ENCODE results near the gene ARMC7.

The ARMC7 gene

DNA sequence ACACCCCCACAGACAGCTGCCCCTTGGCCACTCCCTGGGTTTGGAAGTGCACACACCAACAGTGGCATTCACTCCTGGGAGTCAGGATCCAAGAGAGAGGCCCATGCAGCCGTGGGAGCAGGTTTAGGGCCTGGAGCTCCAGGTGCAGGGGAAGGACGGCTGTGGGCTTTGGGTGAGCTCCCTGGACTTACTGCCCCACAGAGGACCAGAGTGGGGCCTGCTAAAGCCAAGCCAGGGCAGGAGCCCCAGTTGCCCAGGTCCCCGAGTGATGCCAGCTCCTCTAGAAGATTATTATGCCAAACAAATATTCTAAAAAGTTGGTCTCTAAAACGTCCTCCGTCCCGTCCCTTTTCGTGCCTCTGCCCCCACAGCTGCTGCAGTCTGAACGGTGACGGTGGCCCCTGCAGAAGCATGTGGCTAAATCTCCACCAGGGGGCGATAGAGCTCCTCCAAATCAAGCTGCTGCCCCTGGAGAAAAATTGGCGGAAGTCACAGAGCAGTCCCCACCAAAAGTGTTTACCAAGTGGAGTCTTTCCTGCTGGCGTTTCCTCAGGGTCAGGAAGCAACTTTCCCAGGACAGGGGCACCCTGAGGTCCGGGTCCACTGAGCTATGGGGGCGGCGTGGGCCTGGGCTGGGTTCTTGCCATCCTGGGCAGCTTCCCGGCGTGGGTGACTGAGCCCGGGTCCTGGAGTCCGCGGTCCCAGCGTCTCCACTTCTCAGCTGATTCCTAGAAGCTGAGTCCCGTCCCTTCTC is 4.2 kb downstream of the ARMC7 start:
- TF ChIP-seq, protein P1, sequence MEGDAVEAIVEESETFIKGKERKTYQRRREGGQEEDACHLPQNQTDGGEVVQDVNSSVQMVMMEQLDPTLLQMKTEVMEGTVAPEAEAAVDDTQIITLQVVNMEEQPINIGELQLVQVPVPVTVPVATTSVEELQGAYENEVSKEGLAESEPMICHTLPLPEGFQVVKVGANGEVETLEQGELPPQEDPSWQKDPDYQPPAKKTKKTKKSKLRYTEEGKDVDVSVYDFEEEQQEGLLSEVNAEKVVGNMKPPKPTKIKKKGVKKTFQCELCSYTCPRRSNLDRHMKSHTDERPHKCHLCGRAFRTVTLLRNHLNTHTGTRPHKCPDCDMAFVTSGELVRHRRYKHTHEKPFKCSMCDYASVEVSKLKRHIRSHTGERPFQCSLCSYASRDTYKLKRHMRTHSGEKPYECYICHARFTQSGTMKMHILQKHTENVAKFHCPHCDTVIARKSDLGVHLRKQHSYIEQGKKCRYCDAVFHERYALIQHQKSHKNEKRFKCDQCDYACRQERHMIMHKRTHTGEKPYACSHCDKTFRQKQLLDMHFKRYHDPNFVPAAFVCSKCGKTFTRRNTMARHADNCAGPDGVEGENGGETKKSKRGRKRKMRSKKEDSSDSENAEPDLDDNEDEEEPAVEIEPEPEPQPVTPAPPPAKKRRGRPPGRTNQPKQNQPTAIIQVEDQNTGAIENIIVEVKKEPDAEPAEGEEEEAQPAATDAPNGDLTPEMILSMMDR (conservative IDR thresholded peaks at IDR 0.05; ENCODE audit: low read length), result peak; percentile 88
- DNase-seq (ENCODE audit: low read depth), result peak; percentile 88
- H3K4me3 ChIP-seq (ENCODE audit: low read length), result peak overlapping the region; percentile 68

DNA sequence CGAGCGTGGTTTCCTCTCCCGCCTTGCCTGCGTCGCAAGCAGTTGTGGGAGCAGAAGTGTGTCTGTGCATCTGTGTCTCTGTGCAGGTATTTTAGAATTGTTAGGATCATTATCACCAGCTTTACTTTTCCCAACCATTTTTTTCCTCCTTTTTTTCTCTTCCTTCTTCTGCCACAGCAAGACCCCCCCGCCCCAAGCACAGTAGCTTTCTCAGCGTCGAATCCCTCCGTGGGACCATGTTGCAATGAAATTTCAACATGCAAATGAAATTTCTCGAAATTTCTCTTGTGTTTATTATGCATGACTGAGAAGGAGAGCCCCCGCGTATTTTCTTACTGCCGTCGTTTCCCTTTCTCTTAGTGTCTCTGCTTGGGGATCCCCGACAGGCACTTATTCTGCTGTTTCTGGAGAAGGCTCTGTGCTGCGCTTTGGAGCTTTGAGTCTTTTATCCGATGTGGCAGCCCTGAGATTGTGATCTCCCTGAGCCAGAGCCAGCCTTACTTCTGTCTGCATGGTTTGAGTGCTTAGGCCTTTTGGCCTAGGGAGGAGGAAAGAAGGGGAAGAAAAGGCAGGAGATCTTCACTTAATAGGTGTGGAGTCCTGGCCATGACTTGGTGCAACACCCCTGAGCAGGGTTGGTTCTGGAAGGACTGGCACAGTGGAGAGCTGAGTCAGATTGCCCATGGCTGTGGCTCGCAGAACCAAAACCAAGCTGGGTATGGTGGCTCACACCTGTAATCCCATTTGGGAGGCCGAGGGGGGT is 5.0 kb downstream of the ARMC7 start:
- DNase-seq (ENCODE audit: low read depth), result no peak
- TF ChIP-seq, protein P1 (conservative IDR thresholded peaks at IDR 0.05; ENCODE audit: low read length), result no peak
- H3K4me3 ChIP-seq (ENCODE audit: low read length), result peak overlapping the region; percentile 68

DNA sequence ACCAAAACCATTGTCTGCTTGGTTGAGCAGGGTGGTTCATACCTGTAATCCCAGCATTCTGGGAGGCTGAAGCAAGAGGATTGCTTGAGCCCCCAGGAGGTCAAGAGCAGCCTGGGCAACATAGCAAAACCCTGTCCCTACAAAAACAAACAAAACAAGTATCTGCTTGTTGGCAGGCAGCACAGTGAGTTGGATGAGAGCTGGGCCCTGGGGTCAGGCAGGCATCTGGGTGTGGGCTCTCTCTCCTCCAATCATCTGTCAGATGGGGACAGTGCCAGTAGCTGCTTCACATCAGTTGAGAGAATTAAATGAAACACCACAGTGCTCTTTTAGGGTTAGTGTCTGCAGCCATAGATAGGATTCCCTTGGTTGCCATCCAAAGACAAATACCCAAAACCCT is 5.8 kb downstream of the ARMC7 start:
- DNase-seq (ENCODE audit: low read depth), result no peak
- TF ChIP-seq, protein P1 (conservative IDR thresholded peaks at IDR 0.05; ENCODE audit: low read length), result no peak
- no peak overlapping the region for H3K4me3 ChIP-seq (ENCODE audit: low read length)

DNA sequence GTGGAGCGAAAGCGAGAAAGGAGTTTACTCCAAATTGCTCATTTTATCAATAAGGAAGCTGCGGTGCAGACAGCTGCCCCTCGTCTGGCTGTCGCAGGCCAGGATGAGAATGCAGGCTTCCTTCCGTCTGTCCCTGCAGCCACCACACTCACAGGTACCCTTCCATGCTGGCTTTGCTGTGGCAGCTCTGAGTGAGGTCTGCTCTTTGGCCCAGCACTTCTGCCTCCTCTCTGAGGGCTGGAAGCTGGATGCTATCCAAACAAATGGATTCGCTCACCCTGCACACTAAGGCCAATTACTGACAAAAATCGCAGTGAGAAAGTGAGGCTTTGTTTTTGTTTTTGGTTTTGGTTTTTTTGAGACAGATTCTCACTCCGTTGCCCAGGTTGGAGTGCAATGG is 7.0 kb downstream of the ARMC7 start:
- TF ChIP-seq, protein P1 (conservative IDR thresholded peaks at IDR 0.05; ENCODE audit: low read length), result no peak
- no peak for DNase-seq (ENCODE audit: low read depth)
- no peak overlapping the region for H3K4me3 ChIP-seq (ENCODE audit: low read length)

DNA sequence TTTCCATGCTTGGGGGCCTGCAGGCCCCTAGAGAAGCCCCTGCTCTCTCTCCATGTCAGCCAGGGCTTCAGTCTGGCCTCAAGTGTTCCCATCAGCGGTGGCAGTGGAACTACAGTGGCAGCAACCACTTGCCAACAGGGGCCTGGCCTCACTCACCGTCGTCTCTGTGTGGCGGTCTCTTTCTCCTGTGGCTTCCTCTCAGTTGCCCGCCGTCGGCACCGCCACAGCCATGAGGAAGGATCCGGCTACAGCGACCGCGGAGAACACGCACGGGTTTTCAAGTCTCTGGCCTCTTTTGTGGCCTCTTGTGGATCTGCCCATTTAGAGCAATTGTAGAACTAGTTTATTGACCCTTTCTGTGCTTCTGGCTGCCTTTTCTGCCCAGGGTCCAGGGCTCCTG is 8.5 kb downstream of the ARMC7 start:
- TF ChIP-seq, protein P1 (conservative IDR thresholded peaks at IDR 0.05; ENCODE audit: low read length), result no peak
- H3K4me3 ChIP-seq (ENCODE audit: low read length), result no peak overlapping the region
- no peak for DNase-seq (ENCODE audit: low read depth)

DNA sequence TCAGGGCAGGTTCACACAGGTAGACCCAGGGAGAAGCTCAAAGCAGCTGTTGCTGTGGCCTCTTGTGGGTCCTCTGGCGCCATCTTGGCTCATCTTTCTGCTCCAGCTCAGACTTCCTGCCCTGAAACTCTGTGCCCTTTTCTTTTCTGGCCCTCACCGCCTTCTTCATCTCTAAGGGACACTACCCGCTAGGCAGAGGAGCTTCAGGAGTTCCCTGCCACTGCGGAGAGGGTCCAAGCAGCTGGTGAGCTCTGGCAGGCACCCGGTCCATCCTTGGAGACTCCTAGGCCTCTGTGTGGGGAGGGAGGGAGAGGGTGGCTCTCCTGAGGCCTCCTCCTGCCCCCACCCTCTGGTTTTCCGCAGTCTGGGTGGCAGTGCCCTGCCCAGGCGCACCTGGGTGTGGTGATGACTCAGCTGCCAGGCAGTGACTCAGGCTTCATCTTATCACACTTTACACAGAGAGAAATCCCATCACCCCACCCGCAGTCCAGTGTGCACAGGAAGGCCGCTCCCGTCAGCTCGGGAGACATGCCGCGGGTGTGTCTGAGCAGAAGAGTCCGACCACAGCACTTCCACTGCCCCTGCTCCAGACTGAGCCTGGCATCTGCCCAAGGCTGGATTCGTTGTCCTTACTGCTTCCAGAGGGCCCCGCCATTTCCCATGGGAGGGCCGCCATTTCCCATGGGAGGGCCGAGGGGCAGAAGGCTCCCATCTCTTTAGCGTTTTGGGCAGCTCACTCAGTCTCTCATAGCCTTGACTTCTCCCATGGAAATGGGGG is 14.5 kb downstream of the ARMC7 start:
- no peak overlapping the region for H3K4me3 ChIP-seq (ENCODE audit: low read length)
- DNase-seq (ENCODE audit: low read depth), result no peak
- TF ChIP-seq, protein P1 (conservative IDR thresholded peaks at IDR 0.05; ENCODE audit: low read length), result no peak
